Tongue (tissue), 2 donors: ENCODE results near the gene ADD1. TPM values are rescaled to one million over a fixed set of nuclear protein-coding genes. Genes with fewer than 3 reads are reported as not detected.

Source experiments
- DNase-seq: peaks from one replicate; pipeline ENCODE4 v3.0.0-alpha.2; 2015
- total RNA-seq: library from RNA; depleted of rRNA; stranded (reverse); fragments of >200 nt; gene quantifications from one replicate; pipeline ENCODE4 v1.2.3, GENCODE V29; 2014

ADD1 gene
- total RNA-seq, 1 donor from 2014 or later = 199 TPM

DNA sequence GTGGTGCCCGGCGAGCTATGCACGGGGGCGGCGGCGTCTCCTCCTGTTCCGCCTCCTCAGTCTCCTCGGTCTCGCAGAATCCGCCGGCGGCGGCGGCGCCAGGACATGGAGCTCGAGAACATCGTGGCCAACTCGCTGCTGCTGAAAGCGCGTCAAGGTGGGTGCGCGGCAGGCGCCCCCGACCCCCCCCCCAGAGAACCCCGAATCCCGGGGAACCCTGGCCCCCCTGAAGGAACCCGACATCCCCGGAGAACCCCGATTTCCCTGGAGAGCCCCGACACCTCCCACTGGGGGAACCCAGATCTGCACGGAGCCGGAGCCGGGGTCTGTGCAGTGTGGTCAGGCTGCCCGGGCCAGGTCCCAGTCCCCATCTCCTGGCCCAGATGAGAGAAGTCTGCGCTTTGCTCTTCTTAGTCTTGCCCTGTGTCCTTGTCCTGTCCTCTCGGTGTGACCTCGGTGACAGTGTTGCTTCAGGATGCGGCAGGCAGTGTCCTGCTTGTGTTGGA lies 120.4 kb downstream of the ADD1 start:
- DNase-seq = no peak

DNA sequence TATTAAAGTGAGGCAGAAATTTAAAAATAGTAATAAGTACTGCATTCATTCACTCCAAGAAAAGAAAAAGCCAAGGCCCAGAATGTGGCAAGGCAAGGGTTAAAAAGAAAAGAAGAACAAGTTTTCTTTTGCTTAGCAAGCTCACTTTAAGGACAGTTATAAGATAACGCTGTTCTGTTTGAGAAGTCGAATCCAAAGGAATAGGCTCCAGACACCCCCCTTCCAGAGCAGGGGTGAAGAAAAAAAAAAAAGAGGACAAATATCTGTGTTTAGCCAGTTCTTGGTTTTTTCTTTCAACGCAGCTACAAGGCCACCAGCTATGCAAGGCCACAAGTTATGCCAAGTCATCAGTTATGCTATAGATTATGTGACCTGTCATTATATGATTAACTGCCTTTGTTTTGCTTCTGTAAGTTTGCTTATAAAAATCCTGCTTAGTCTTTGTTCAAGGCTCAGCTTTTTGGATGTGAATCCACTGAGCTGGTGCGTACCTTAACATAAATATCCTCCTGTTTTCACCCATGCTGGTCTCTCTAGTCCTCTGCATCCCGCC lies 121.1 kb downstream of the ADD1 start:
- DNase-seq = no peak

DNA sequence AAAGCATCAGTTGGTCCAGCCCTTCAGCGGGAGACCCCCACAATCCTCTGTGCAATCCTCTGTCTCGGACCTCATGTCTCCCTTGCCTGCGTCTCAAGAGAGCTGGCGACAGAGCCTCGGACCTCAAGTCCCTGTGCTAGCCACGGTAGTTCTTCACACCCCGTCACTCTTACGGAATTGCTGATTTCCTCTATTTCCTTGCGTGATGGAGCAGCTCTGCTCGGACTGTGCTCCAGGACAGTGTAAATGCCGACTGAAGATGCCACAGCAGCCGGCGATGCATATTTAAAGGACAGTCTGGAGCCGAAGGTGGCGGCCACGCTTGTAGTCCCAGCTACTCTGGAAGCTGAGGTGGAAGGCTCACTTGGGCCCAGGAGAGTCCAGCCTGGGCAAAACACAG lies 121.6 kb downstream of the ADD1 start:
- no peak for DNase-seq

DNA sequence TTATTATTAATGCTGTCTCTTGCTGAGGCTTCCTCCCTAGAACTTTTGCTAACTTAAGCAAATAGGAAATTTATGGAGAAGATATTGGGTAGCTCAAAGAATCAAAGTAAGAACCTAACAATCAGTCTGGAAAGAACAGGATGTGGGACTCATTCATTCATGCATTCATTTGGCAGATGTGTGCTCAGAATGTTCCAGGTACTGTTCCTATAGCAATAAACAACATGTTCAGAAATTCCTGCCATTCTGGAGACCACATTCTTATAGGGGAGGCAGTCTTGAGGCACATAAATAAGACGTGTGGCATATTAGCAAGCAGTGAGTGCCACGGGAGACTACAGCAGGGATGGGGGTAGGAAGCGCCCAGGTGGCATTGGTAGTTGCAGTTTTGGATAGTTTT lies 124.7 kb downstream of the ADD1 start:
- DNase-seq = no peak

DNA sequence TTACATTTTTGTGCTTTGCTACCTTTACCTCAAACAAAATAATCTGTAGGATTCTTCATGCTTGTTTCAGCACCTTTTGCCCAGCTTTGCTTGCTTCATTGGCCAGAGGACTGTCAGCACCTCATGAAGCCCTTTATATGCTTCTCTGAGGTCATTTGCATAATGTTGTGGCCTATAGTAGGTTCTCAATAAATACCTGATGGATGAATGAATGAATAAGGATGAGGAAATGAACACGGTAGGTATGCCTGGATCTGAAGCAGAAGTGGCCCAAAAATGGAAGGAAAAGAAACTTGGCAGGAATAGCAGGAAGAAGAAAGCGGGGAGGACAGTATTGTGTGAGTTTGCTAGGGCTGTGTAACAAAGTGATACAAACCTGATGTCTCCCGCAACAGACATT lies 127.6 kb downstream of the ADD1 start:
- DNase-seq = no peak

DNA sequence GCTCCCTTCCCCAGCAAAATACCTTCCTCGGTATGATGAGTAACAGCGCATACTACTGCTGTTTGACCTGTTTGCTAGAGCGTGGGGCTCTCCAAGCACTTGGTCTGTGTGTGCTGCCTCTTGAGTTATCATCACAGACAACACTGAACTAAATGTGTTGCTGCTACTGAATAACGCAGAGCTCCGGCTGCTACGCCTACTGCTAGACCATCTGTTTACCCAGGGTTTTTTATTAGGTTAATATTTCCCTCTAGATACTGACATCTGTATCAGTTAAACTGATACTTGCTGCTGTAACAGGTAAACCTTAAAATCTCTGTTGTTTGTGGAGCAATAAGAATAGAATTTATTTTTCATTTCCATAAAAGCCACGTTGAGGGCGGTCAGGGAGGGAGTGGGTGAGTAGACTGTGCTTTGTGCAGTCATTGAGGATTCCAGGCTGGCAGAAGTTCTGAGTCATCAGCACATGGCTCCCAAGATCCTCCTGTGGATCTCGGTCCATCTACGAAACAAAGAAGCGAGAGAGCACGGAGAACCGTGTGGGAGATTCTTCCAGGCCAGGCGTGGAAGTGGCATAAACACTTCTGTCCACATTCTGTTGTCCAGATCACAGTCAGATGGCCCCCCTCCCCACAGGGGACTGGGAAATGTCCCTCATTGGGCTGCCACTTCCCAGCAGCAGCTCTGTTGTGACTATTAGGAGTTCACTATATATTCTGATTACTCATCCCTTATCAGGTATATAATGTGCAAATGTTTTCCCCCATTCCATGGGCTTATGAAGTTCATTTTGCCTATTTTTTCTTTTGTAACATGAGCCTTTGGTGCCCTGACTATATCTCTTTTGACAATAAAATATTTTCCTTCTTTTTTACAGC lies 133.8 kb downstream of the ADD1 start:
- DNase-seq = no peak

Other genes with a start within 250 kb of the ADD1 start
- 20.7 TPM for gene TNIP2, start 87.5 kb upstream of the ADD1 start, total RNA-seq
- gene SH3BP2, start 50.8 kb upstream of the ADD1 start, total RNA-seq = 39.2 TPM
- gene NOP14, start 119.6 kb downstream of the ADD1 start, total RNA-seq = 16.6 TPM
- gene GRK4, start 119.7 kb downstream of the ADD1 start, total RNA-seq = 7.4 TPM
- gene HTT-AS, start 230.7 kb downstream of the ADD1 start, total RNA-seq = not detected
- 69.3 TPM for gene HTT, start 230.8 kb downstream of the ADD1 start, total RNA-seq